GM19372 (cell line): ENCODE data around the gene CRMP1.

ENCODE experiments used
- ATAC-seq: cut with Tn5 transposase; IDR thresholded peaks from one replicate; pipeline ENCODE4 v1.9.1; 2021; ENCODE audit warnings: mild to moderate bottlenecking, low read depth, moderate library complexity; ENCODE audit not compliant: unreplicated experiment

CRMP1 gene

GRCh38 chr4:5780831-5781480, 111.9 kb downstream of the CRMP1 start:
- no peak for ATAC-seq

- no peak for ATAC-seq
Measured at GRCh38 chr4:5776510-5776909, 116.4 kb downstream of the CRMP1 start.

- no peak for ATAC-seq
Measured at GRCh38 chr4:5774416-5775036, 118.4 kb downstream of the CRMP1 start.

GRCh38 chr4:5773271-5773555, 119.7 kb downstream of the CRMP1 start:
- no peak for ATAC-seq

- no peak for ATAC-seq
Measured at GRCh38 chr4:5772528-5773270, 120.2 kb downstream of the CRMP1 start.
